ENCODE data around the gene CORO2B.

Gene CORO2B

GRCh38 chr15:68574629-68575028 lies 4.2 kb upstream of the CORO2B start:
- DNase-seq (ENCODE audit: low read depth, low spot score), result no peak
- Histone ChIP-seq H3K9ac (ENCODE audit: insufficient read length) (no peak overlapping the region), H3K9me3 (ENCODE audit: low read depth, low read length) (no peaks in the 10 kb centered on the region), H3K36me3 (ENCODE audit: insufficient read depth, low read length) (no peaks in the 10 kb centered on the region), H3K27ac (no peak overlapping the region), H3K4me3 (no peak overlapping the region)
- no peak for TF ChIP-seq FOXP2 (optimal IDR thresholded peaks at IDR 0.05; ENCODE audit: control extremely low read depth, extremely low read length, insufficient read depth)
- TF ChIP-seq POLR2AphosphoS5 (IDR thresholded peaks at IDR 0.05; ENCODE audit: borderline replicate concordance, low read depth, low read length), result no peak
- TF ChIP-seq EZH2 (IDR thresholded peaks at IDR 0.05), result no peak

GRCh38 chr15:68576235-68576892 lies 2.4 kb upstream of the CORO2B start:
- H3K36me3 ChIP-seq (ENCODE audit: insufficient read depth, low read length), result no peaks in the 10 kb centered on the region
- H3K27ac ChIP-seq, result no peak overlapping the region
- H3K4me3 ChIP-seq, result no peak overlapping the region
- no peaks in the 10 kb centered on the region for H3K9me3 ChIP-seq (ENCODE audit: low read depth, low read length)
- H3K9ac ChIP-seq (ENCODE audit: insufficient read length), result no peak overlapping the region
- TF ChIP-seq EZH2 (IDR thresholded peaks at IDR 0.05) (no peak), POLR2AphosphoS5 (IDR thresholded peaks at IDR 0.05; ENCODE audit: borderline replicate concordance, low read depth, low read length) (no peak), FOXP2 (optimal IDR thresholded peaks at IDR 0.05; ENCODE audit: control extremely low read depth, extremely low read length, insufficient read depth) (no peak)
- DNase-seq (ENCODE audit: low read depth, low spot score), result no peak

- no peak for TF ChIP-seq POLR2AphosphoS5 (IDR thresholded peaks at IDR 0.05; ENCODE audit: borderline replicate concordance, low read depth, low read length)
- TF ChIP-seq FOXP2 (optimal IDR thresholded peaks at IDR 0.05; ENCODE audit: control extremely low read depth, extremely low read length, insufficient read depth), result no peak
- TF ChIP-seq EZH2 (IDR thresholded peaks at IDR 0.05), result no peak
- no peaks in the 10 kb centered on the region for H3K9me3 ChIP-seq (ENCODE audit: low read depth, low read length)
- no peak for DNase-seq (ENCODE audit: low read depth, low spot score)
- no peak overlapping the region for H3K27ac ChIP-seq
- H3K36me3 ChIP-seq (ENCODE audit: insufficient read depth, low read length), result no peaks in the 10 kb centered on the region
- peak overlapping the region; percentile 70 for H3K9ac ChIP-seq (ENCODE audit: insufficient read length)
- H3K4me3 ChIP-seq, result peak overlapping the region; percentile 92
Measured at GRCh38 chr15:68578175-68578979, 416 bp upstream of the CORO2B start.

GRCh38 chr15:68580026-68580882 lies 1.5 kb downstream of the CORO2B start:
- Histone ChIP-seq H3K9ac (ENCODE audit: insufficient read length) (no peak overlapping the region), H3K36me3 (ENCODE audit: insufficient read depth, low read length) (no peaks in the 10 kb centered on the region), H3K9me3 (ENCODE audit: low read depth, low read length) (no peaks in the 10 kb centered on the region), H3K27ac (no peak overlapping the region), H3K4me3 (no peak overlapping the region)
- no peak for TF ChIP-seq FOXP2 (optimal IDR thresholded peaks at IDR 0.05; ENCODE audit: control extremely low read depth, extremely low read length, insufficient read depth)
- DNase-seq (ENCODE audit: low read depth, low spot score), result no peak

GRCh38 chr15:68580883-68581155 lies 2.0 kb downstream of the CORO2B start:
- Histone ChIP-seq H3K9me3 (ENCODE audit: low read depth, low read length) (no peaks in the 10 kb centered on the region), H3K27ac (no peak overlapping the region), H3K36me3 (ENCODE audit: insufficient read depth, low read length) (no peaks in the 10 kb centered on the region), H3K9ac (ENCODE audit: insufficient read length) (no peak overlapping the region), H3K4me3 (no peak overlapping the region)
- no peak for TF ChIP-seq EZH2 (IDR thresholded peaks at IDR 0.05)
- no peak for TF ChIP-seq POLR2AphosphoS5 (IDR thresholded peaks at IDR 0.05; ENCODE audit: borderline replicate concordance, low read depth, low read length)
- no peak for TF ChIP-seq FOXP2 (optimal IDR thresholded peaks at IDR 0.05; ENCODE audit: control extremely low read depth, extremely low read length, insufficient read depth)
- DNase-seq (ENCODE audit: low read depth, low spot score), result no peak

- Histone ChIP-seq H3K4me3 (no peak overlapping the region), H3K36me3 (ENCODE audit: insufficient read depth, low read length) (no peaks in the 10 kb centered on the region), H3K9ac (ENCODE audit: insufficient read length) (no peak overlapping the region), H3K9me3 (ENCODE audit: low read depth, low read length) (no peaks in the 10 kb centered on the region), H3K27ac (no peak overlapping the region)
- TF ChIP-seq FOXP2 (optimal IDR thresholded peaks at IDR 0.05; ENCODE audit: control extremely low read depth, extremely low read length, insufficient read depth), result no peak
- no peak for TF ChIP-seq POLR2AphosphoS5 (IDR thresholded peaks at IDR 0.05; ENCODE audit: borderline replicate concordance, low read depth, low read length)
- no peak for TF ChIP-seq EZH2 (IDR thresholded peaks at IDR 0.05)
- DNase-seq (ENCODE audit: low read depth, low spot score), result no peak
Measured at GRCh38 chr15:68581725-68582124, 2.9 kb downstream of the CORO2B start.

- no peak overlapping the region for H3K9ac ChIP-seq (ENCODE audit: insufficient read length)
- no peaks in the 10 kb centered on the region for H3K9me3 ChIP-seq (ENCODE audit: low read depth, low read length)
- no peaks in the 10 kb centered on the region for H3K36me3 ChIP-seq (ENCODE audit: insufficient read depth, low read length)
- no peak for DNase-seq (ENCODE audit: low read depth, low spot score)
- no peak overlapping the region for H3K4me3 ChIP-seq
- TF ChIP-seq POLR2AphosphoS5 (IDR thresholded peaks at IDR 0.05; ENCODE audit: borderline replicate concordance, low read depth, low read length), result no peak
- TF ChIP-seq EZH2 (IDR thresholded peaks at IDR 0.05), result no peak
- no peak for TF ChIP-seq FOXP2 (optimal IDR thresholded peaks at IDR 0.05; ENCODE audit: control extremely low read depth, extremely low read length, insufficient read depth)
- no peak overlapping the region for H3K27ac ChIP-seq
Measured at GRCh38 chr15:68582236-68582635, 3.4 kb downstream of the CORO2B start.

- no peak for DNase-seq (ENCODE audit: low read depth, low spot score)
- no peak overlapping the region for H3K27ac ChIP-seq
- no peaks in the 10 kb centered on the region for H3K9me3 ChIP-seq (ENCODE audit: low read depth, low read length)
- TF ChIP-seq FOXP2 (optimal IDR thresholded peaks at IDR 0.05; ENCODE audit: control extremely low read depth, extremely low read length, insufficient read depth) (no peak), POLR2AphosphoS5 (IDR thresholded peaks at IDR 0.05; ENCODE audit: borderline replicate concordance, low read depth, low read length) (no peak), EZH2 (IDR thresholded peaks at IDR 0.05) (no peak)
- no peak overlapping the region for H3K9ac ChIP-seq (ENCODE audit: insufficient read length)
- no peaks in the 10 kb centered on the region for H3K36me3 ChIP-seq (ENCODE audit: insufficient read depth, low read length)
- H3K4me3 ChIP-seq, result no peak overlapping the region
Measured at GRCh38 chr15:68582864-68583263, 4.1 kb downstream of the CORO2B start.

Measured in SK-N-MC (cell line).